ENCODE data around the gene ADARB2. TPM values are rescaled to one million over a fixed set of nuclear protein-coding genes. Genes with fewer than 3 reads are reported as not detected.
A peak's percentile ranks its signal among the peaks of the same experiment; 100 is the strongest.

The ADARB2 gene
- polyA plus RNA-seq, 4 donors, result 0.40 to 1.5 (median 0.91) TPM

GRCh38 chr10:1535301-1535965 is 201.9 kb downstream of the ADARB2 start:
- DNase-seq (ENCODE audit: low read depth in 4 of 4, low spot score in 3 of 4), result no peak

GRCh38 chr10:1534820-1535219 is 202.5 kb downstream of the ADARB2 start:
- DNase-seq (ENCODE audit: low read depth in 4 of 4, low spot score in 3 of 4), result no peak

- DNase-seq (ENCODE audit: low read depth in 4 of 4, low spot score in 3 of 4), result no peak
These were observed 204.7 kb downstream of the ADARB2 start for GRCh38 chr10:1532636-1533035.

- no peak for DNase-seq (ENCODE audit: low read depth in 4 of 4, low spot score in 3 of 4)
These were observed 205.3 kb downstream of the ADARB2 start for GRCh38 chr10:1531883-1532597.

GRCh38 chr10:1530871-1531517 is 206.3 kb downstream of the ADARB2 start:
- no peak for DNase-seq (ENCODE audit: low read depth in 4 of 4, low spot score in 3 of 4)

- no peak for DNase-seq (ENCODE audit: low read depth in 4 of 4, low spot score in 3 of 4)
These were observed 207.4 kb downstream of the ADARB2 start for GRCh38 chr10:1529806-1530413.

- no peak for DNase-seq (ENCODE audit: low read depth in 4 of 4, low spot score in 3 of 4)
These were observed 209.4 kb downstream of the ADARB2 start for GRCh38 chr10:1527951-1528350.

- DNase-seq (ENCODE audit: low read depth in 4 of 4, low spot score in 3 of 4), result no peak
These were observed 210.8 kb downstream of the ADARB2 start for GRCh38 chr10:1526436-1527055.

GRCh38 chr10:1525354-1526162 is 211.8 kb downstream of the ADARB2 start:
- no peak for DNase-seq (ENCODE audit: low read depth in 4 of 4, low spot score in 3 of 4)

GRCh38 chr10:1524540-1524939 is 212.8 kb downstream of the ADARB2 start:
- DNase-seq (ENCODE audit: low read depth in 4 of 4, low spot score in 3 of 4), result no peak

GRCh38 chr10:1523221-1523620 is 214.1 kb downstream of the ADARB2 start:
- peak in 1 of 4 donors; percentile 15 for DNase-seq (ENCODE audit: low read depth in 4 of 4, low spot score in 3 of 4)

GRCh38 chr10:1522237-1522636 is 215.1 kb downstream of the ADARB2 start:
- no peak for DNase-seq (ENCODE audit: low read depth in 4 of 4, low spot score in 3 of 4)

- DNase-seq (ENCODE audit: low read depth in 4 of 4, low spot score in 3 of 4), result no peak
These were observed 215.6 kb downstream of the ADARB2 start for GRCh38 chr10:1521741-1522140.

- no peak for DNase-seq (ENCODE audit: low read depth in 4 of 4, low spot score in 3 of 4)
These were observed 216.3 kb downstream of the ADARB2 start for GRCh38 chr10:1520909-1521565.

GRCh38 chr10:1519391-1519790 is 217.9 kb downstream of the ADARB2 start:
- no peak for DNase-seq (ENCODE audit: low read depth in 4 of 4, low spot score in 3 of 4)

- no peak for DNase-seq (ENCODE audit: low read depth in 4 of 4, low spot score in 3 of 4)
These were observed 219.6 kb downstream of the ADARB2 start for GRCh38 chr10:1517684-1518083.

- no peak for DNase-seq (ENCODE audit: low read depth in 4 of 4, low spot score in 3 of 4)
These were observed 220.7 kb downstream of the ADARB2 start for GRCh38 chr10:1516492-1517165.

- no peak for DNase-seq (ENCODE audit: low read depth in 4 of 4, low spot score in 3 of 4)
These were observed 221.4 kb downstream of the ADARB2 start for GRCh38 chr10:1515780-1516491.

All from left renal pelvis (tissue), 4 donors.